HG03135 (cell line): ENCODE data around the gene TRIB2.
A peak's percentile ranks its signal among the peaks of the same experiment; 100 is the strongest.
"Not testable (repeated sequence)": the region's sequence is repeated elsewhere in the genome, so short reads cannot be mapped to it uniquely, and the experiment has no call there.

Experiments
- ATAC-seq: cut with Tn5 transposase; IDR thresholded peaks from one replicate; pipeline ENCODE4 v1.9.1; 2021; ENCODE audit warnings: mild to moderate bottlenecking, moderate library complexity; ENCODE audit not compliant: unreplicated experiment

TRIB2 gene

GRCh38 chr2:12716282-12717190 is at the start of gene TRIB2:
Gene TRIB2 (plus strand): TSS chr2:12716936. CDS start chr2:12718308, 1,372 bp downstream.
- peak; percentile 53 for ATAC-seq

GRCh38 chr2:12669036-12669435 is 47.7 kb upstream of the TRIB2 start:
- ATAC-seq = no peak

- ATAC-seq = no peak
Observed at GRCh38 chr2:12672711-12673315, 43.9 kb upstream of the TRIB2 start.

GRCh38 chr2:12674644-12675328 is 42.0 kb upstream of the TRIB2 start:
- no peak for ATAC-seq

- no peak for ATAC-seq
Observed at GRCh38 chr2:12675352-12675795, 41.4 kb upstream of the TRIB2 start.

DNA sequence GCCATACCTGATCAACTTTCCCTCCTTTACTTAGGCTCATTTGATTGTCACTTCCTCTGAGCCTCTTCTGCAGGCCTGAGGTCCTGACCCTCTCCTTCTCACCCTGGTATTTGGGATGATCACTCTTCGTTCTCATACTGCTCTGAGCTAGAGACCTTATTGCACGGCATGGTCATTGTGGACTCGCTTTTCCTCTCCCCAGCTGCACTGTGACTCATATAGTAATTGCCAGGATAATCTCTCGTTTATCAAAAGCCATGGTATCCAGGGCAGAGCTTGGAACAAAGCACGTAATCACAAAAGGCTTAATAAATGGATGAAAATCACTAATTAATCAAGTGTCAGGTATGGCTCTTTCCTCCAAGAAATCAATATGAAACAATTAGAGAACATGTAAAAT is 40.9 kb upstream of the TRIB2 start:
- ATAC-seq = no peak

- no peak for ATAC-seq
Observed at GRCh38 chr2:12676771-12677170, 40.0 kb upstream of the TRIB2 start.

GRCh38 chr2:12678186-12678585 is 38.5 kb upstream of the TRIB2 start:
- no peak for ATAC-seq

GRCh38 chr2:12679550-12680072 is 37.1 kb upstream of the TRIB2 start:
- ATAC-seq = no peak

DNA sequence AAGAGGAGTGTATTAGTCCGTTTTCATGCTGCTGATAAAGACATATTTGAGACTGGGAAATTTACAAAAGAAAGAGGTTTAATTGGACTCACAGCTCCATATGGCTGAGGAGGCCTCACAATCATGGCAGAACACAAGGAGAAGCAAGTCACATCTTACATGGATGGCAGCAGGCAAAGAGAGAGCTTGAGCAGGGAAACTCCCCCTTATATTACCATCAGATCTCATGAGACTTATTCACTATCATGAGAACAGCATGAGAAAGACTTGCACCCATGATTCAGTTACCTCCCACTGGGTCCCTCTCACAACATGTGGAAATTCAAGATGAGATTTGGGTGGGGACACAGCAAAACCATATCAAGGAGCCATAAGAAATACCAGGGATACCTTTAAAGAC is 36.6 kb upstream of the TRIB2 start:
- not testable (repeated sequence) for ATAC-seq

- ATAC-seq = no peak
Observed at GRCh38 chr2:12682017-12682416, 34.7 kb upstream of the TRIB2 start.

- ATAC-seq = no peak
Observed at GRCh38 chr2:12683457-12684100, 33.2 kb upstream of the TRIB2 start.

- no peak for ATAC-seq
Observed at GRCh38 chr2:12684471-12684936, 32.2 kb upstream of the TRIB2 start.

DNA sequence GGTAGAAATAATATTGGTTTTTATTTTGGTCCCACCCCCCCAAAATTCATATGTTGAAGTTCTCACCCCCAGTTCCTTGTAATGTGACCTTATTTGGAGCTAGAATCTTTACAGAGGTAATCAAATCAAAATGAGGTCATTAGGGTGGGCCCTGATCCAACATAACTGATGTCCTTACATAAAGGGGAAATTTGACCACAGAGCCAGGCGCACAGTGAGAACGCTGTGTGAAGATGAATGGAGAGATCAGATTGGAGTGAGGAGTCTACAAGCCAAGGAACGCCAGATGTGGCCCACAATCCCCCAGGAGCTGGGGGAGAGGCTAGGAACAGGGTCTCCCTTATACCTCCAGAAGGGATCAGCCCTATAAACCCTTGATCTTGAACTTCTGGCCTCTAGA is 31.6 kb upstream of the TRIB2 start:
- no peak for ATAC-seq

DNA sequence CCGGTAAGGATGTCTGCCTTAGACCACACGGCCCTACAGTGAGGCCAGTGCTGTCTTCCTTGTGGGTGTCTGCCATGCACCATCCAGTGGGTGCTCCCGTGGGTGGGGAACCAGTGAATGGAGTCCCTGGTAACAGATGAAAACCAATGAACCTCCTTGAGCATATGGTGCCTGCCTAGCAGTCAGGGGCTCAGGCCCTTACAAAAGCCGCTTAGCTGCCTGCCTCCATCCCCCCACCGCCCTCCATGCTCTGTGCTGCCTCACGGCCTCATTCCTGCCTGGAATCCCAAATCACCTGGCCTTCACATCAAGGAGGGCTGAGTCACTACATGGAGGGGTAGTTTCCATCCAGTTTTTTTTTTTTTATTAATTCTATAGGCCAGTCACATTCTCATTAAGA is 30.8 kb upstream of the TRIB2 start:
- no peak for ATAC-seq

GRCh38 chr2:12686708-12687283 is 29.9 kb upstream of the TRIB2 start:
- ATAC-seq = no peak

- no peak for ATAC-seq
Observed at GRCh38 chr2:12688091-12688490, 28.6 kb upstream of the TRIB2 start.

DNA sequence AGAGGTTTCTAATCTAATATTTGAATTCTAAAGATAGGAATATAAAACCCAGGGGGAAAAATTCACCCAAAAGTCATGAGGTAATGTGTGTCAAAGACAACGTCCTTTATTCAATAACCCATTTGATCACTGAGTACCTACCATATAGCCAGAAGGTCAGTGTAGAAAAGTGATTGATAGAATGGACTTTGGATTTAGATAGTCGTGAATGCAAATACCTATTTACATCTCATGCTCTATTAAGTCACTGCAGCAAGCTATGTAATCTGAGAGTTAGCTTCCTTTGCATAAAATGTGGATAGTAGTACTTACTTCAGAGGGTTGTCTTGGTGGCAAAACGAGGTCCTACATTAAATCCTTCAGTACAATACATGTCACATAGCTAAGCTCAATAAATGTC is 27.8 kb upstream of the TRIB2 start:
- ATAC-seq = no peak

GRCh38 chr2:12693509-12693908 is 23.2 kb upstream of the TRIB2 start:
- ATAC-seq = no peak

DNA sequence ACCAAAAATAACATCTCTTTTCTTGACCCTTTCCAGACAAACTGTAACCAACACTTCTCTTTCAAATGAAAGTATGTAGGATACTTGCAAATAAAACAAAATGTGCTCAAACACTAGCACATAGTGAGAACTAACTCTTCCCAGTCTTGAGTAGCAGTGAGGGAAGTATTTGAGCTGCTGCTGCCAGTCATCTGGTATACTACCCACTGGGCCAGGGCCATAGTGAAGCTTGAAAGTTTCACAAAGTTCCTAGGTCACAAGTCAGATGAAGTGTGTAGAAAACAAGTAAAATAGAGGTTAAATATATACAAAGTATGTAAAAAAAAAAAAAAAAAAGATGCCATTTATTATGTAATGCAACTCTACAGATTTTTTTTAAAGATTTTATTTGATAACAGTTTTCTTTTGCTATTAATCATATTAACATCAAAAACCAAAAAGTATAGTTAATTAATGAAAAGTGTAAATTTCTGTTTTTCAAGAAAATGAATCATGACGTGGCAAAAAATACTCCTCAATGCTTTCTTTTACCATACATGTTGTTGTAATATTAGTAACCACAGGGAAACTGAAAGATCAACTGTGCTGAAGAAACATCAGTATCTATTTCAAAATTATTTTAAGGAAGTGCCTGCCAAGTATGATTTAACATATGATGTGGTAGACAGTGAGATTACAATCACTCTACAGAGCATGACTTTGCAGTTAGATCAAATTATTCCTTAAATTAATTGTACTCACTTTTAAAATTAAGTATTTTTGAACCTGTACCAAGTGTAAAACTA is 21.6 kb upstream of the TRIB2 start:
- peak; percentile 76 for ATAC-seq
